OCI-LY3 (cell line): ENCODE results near the gene AHSG.

Experiments used
- H2AFZ ChIP-seq: fragments of 200-600, 300-600 bp; shearing (Covaris generic); 2 replicates; pipeline ENCODE4 v1.6.0; 2014; ENCODE audit warnings: antibody characterized with exemption, low read depth, low read length
- H3K27ac ChIP-seq: fragments of 200-600, 300-600 bp; sonication (generic); 2 replicates; pipeline ENCODE4 v1.5.1; 2014; ENCODE audit warnings: mild to moderate bottlenecking, low read length, moderate library complexity, mixed read lengths
- H3K27me3 ChIP-seq: fragments of 200-600, 300-600 bp; sonication (generic); 2 replicates; pipeline ENCODE4 v1.6.1; 2014; ENCODE audit warnings: low read depth, low read length, mixed read lengths
- H3K36me3 ChIP-seq: fragments of 200-600, 300-600 bp; sonication (generic); replicated peaks from 2 replicates; pipeline ENCODE3; 2014; ENCODE audit warnings: low read depth, low read length, mixed read lengths
- H3K4me1 ChIP-seq: fragments of 300-600, 200-600 bp; sonication (generic); 2 replicates; pipeline ENCODE4 v1.6.1; 2014; ENCODE audit warnings: low read length, mixed read lengths
- H3K4me2 ChIP-seq: fragments of 200-600, 300-600 bp; sonication (generic); 2 replicates; pipeline ENCODE4 v1.6.1; 2014; ENCODE audit warnings: low read length, mixed read lengths
- H3K4me3 ChIP-seq: fragments of 300-600, 200-600 bp; sonication (generic); 2 replicates; pipeline ENCODE4 v1.5.1; 2014; ENCODE audit warnings: antibody characterized with exemption, mild to moderate bottlenecking, low read length, moderate library complexity
- H3K79me2 ChIP-seq: fragments of 300-600, 200-600 bp; shearing (Covaris generic); 2 replicates; pipeline ENCODE4 v1.6.1; 2014; ENCODE audit warnings: mild to moderate bottlenecking, low read length, mixed read lengths
- H3K9ac ChIP-seq: fragments of 300-600, 200-600 bp; shearing (Covaris generic); 2 replicates; pipeline ENCODE4 v1.6.0; 2014; ENCODE audit warnings: mild to moderate bottlenecking, low read length, moderate library complexity
- H3K9me3 ChIP-seq: fragments of 200-600, 300-600 bp; shearing (Covaris generic); 2 replicates; pipeline ENCODE4 v1.6.1; 2014; ENCODE audit warnings: low read length, mixed read lengths; ENCODE audit not compliant: insufficient read depth
- H4K20me1 ChIP-seq: fragments of 200-600, 300-600 bp; sonication (generic); 2 replicates; pipeline ENCODE4 v1.6.1; 2016; ENCODE audit warnings: low read length, mixed read lengths; ENCODE audit not compliant: insufficient read depth
- EZH2phosphoT487 ChIP-seq: fragments of 200-600 bp; shearing (Covaris generic); IDR thresholded peaks from 2 replicates; pipeline ENCODE4 v1.6.1; 2018; ENCODE audit warnings: antibody characterized with exemption, mixed run types, low read depth
- TF ChIP-seq, protein P1 (sequence below): fragments of 200-600, 300-600 bp; sonication (generic); IDR thresholded peaks from 2 replicates; pipeline ENCODE4 v1.5.1; 2014; ENCODE audit warnings: antibody characterized with exemption, low read length, low read depth

The AHSG gene

DNA sequence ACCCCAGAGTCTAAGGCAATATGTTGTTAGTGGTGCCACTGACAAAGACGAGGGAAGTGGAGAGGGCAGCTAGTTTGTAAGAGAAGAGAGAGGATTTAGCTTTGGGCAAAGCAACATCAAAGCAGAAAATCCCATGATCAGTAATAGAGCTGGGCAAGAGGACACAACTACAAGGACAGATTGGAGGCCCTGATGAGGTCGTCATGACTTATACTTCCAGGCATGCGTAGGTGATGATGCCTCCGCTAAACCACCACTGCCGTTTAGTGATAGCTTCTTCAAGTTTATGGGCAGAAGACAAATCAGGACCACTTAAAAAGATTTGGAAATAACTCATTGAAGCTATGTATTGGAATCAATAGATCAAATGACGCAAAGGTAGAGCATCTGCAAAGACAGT, 55.6 kb downstream of the AHSG start:
- no peaks in the 10 kb centered on the region; the same call in 1 of the 2 replicates for H3K4me1 ChIP-seq
- H3K27me3 ChIP-seq = peaks cover 8% of the 10 kb centered on the region
- H3K4me2 ChIP-seq = no peak overlapping the region
- H3K36me3 ChIP-seq = no peaks in the 10 kb centered on the region
- H4K20me1 ChIP-seq = no peaks in the 10 kb centered on the region
- no peak overlapping the region for H3K27ac ChIP-seq
- no peaks in the 10 kb centered on the region for H3K79me2 ChIP-seq
- TF ChIP-seq EZH2phosphoT487 = no peak
- H3K9ac ChIP-seq = no peak overlapping the region
- H2AFZ ChIP-seq = no peak overlapping the region
- H3K4me3 ChIP-seq = no peak overlapping the region
- no peaks in the 10 kb centered on the region for H3K9me3 ChIP-seq

DNA sequence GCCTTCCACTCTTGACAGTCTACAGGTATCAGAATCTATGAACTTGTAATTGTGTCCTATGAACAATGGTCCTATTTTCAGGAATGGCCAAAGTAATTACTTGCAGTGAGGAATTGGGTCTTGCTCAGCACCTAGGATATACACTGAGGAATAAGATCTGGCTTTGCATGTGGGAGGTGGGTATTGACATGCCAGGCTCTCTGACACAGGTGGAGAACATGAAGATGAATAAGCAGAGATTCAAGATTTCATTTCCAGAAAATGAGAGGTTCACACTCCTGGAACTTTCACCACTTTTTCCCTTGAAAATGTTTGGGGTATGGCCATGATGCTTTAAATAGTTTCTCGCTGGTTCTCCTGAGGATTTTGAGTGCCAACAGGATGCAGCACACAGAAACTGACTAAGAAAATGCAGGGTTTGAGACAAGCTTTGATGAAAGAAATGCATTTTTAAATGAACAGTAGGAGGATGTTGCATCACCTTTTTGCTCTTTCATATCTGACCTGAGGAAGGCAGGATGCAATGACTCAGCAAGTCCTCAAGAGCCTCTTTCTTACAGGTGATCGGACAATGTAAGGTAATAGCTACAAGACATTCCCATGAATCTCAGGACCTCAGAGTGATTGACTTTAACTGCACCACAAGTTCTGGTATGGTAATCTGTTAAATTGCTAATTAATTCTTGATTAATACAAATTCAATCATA, 56.7 kb downstream of the AHSG start:
- H3K4me3 ChIP-seq = no peak overlapping the region
- H3K27me3 ChIP-seq = peaks cover 13% of the 10 kb centered on the region; the same call in 1 of the 2 replicates
- TF ChIP-seq, protein P1, sequence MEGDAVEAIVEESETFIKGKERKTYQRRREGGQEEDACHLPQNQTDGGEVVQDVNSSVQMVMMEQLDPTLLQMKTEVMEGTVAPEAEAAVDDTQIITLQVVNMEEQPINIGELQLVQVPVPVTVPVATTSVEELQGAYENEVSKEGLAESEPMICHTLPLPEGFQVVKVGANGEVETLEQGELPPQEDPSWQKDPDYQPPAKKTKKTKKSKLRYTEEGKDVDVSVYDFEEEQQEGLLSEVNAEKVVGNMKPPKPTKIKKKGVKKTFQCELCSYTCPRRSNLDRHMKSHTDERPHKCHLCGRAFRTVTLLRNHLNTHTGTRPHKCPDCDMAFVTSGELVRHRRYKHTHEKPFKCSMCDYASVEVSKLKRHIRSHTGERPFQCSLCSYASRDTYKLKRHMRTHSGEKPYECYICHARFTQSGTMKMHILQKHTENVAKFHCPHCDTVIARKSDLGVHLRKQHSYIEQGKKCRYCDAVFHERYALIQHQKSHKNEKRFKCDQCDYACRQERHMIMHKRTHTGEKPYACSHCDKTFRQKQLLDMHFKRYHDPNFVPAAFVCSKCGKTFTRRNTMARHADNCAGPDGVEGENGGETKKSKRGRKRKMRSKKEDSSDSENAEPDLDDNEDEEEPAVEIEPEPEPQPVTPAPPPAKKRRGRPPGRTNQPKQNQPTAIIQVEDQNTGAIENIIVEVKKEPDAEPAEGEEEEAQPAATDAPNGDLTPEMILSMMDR = no peak
- no peak for TF ChIP-seq EZH2phosphoT487
- H3K4me1 ChIP-seq = no peaks in the 10 kb centered on the region; the same call in 1 of the 2 replicates
- H3K4me2 ChIP-seq = no peak overlapping the region
- no peaks in the 10 kb centered on the region for H4K20me1 ChIP-seq
- H3K36me3 ChIP-seq = no peaks in the 10 kb centered on the region
- H3K27ac ChIP-seq = no peak overlapping the region
- no peaks in the 10 kb centered on the region for H3K9me3 ChIP-seq
- no peaks in the 10 kb centered on the region for H3K79me2 ChIP-seq
- no peak overlapping the region for H2AFZ ChIP-seq
- no peak overlapping the region for H3K9ac ChIP-seq

GRCh38 chr3:186670155-186670554, 57.3 kb downstream of the AHSG start:
- H3K9ac ChIP-seq = no peak overlapping the region
- no peaks in the 10 kb centered on the region; the same call in 1 of the 2 replicates for H3K4me1 ChIP-seq

More at GRCh38 chr3:186670155-186670554, 57.3 kb downstream of the AHSG start:
- Histone ChIP-seq H3K4me3 (no peak overlapping the region), H3K27ac (no peak overlapping the region), H4K20me1 (no peaks in the 10 kb centered on the region), H2AFZ (no peak overlapping the region), H3K27me3 (peaks cover 19% of the 10 kb centered on the region; the same call in 1 of the 2 replicates), H3K9me3 (no peaks in the 10 kb centered on the region), H3K4me2 (no peak overlapping the region), H3K79me2 (no peaks in the 10 kb centered on the region), H3K36me3 (no peaks in the 10 kb centered on the region)
- TF ChIP-seq, protein P1 = no peak
- no peak for TF ChIP-seq EZH2phosphoT487
